Loucy (cell line): Measurements from ENCODE around the gene PSEN1.

Source experiments
- H2AFZ ChIP-seq: fragments of 200-600 bp; sonication (generic); 2 replicates; pipeline ENCODE4 v1.6.0; 2016; ENCODE audit warnings: antibody characterized with exemption, mild to moderate bottlenecking, low read length, moderate library complexity
- H3F3A ChIP-seq: fragments of 200-600 bp; 2 replicates; pipeline ENCODE4 v1.6.0; 2016; ENCODE audit warnings: antibody characterized with exemption, low read depth, mild to moderate bottlenecking
- H3K27me3 ChIP-seq: fragments of 200-600 bp; sonication (generic); 2 replicates; pipeline ENCODE4 v1.6.1; 2014; ENCODE audit warnings: low read length, mild to moderate bottlenecking; ENCODE audit not compliant: insufficient read depth, poor library complexity, severe bottlenecking
- H3K36me3 ChIP-seq: fragments of 200-600 bp; sonication (generic); 2 replicates; pipeline ENCODE4 v1.6.1; 2016; ENCODE audit warnings: low read length; ENCODE audit not compliant: insufficient read depth
- H3K4me1 ChIP-seq: fragments of 200-600 bp; sonication (generic); 2 replicates; pipeline ENCODE4 v1.5.1; 2014; ENCODE audit warnings: low read length, mild to moderate bottlenecking; ENCODE audit not compliant: insufficient read depth, poor library complexity, severe bottlenecking
- H3K4me2 ChIP-seq: fragments of 200-600 bp; sonication (generic); 2 replicates; pipeline ENCODE4 v1.6.0; 2014; ENCODE audit warnings: antibody characterized with exemption, low read length, low read depth, mild to moderate bottlenecking; ENCODE audit not compliant: poor library complexity, severe bottlenecking
- H3K4me3 ChIP-seq: fragments of 200-600 bp; sonication (generic); 2 replicates; pipeline ENCODE4 v1.5.1; 2014; ENCODE audit warnings: low read length, mild to moderate bottlenecking, mixed read lengths; ENCODE audit not compliant: poor library complexity, severe bottlenecking
- H3K79me2 ChIP-seq: fragments of 200-600 bp; sonication (generic); 2 replicates; pipeline ENCODE4 v1.6.1; 2014; ENCODE audit warnings: low read length; ENCODE audit not compliant: insufficient read depth
- H3K9ac ChIP-seq: fragments of 200-600 bp; sonication (generic); 2 replicates; pipeline ENCODE4 v1.6.0; 2014; ENCODE audit warnings: mild to moderate bottlenecking, low read depth, low read length, moderate library complexity; ENCODE audit not compliant: poor library complexity, severe bottlenecking
- H3K9me2 ChIP-seq: fragments of 200-600 bp; sonication (generic); replicated peaks from 2 replicates; pipeline ENCODE4 v1.6.1; 2016; ENCODE audit warnings: low read depth, low read length, mixed read lengths
- H3K9me3 ChIP-seq: fragments of 200-600 bp; sonication (generic); 2 replicates; pipeline ENCODE4 v1.6.1; 2014; ENCODE audit warnings: mild to moderate bottlenecking, antibody characterized with exemption, low read length, low read depth; ENCODE audit not compliant: insufficient read depth
- H4K20me1 ChIP-seq: fragments of 200-600 bp; sonication (generic); 2 replicates; pipeline ENCODE4 v1.6.0; 2014; ENCODE audit warnings: antibody characterized with exemption, low read length, mild to moderate bottlenecking; ENCODE audit not compliant: insufficient read depth, poor library complexity, severe bottlenecking
- EZH2phosphoT487 ChIP-seq: fragments of 200-600 bp; IDR thresholded peaks from 2 replicates; pipeline ENCODE4 v1.6.1; 2018; ENCODE audit warnings: antibody characterized with exemption, mild to moderate bottlenecking, moderate library complexity, borderline replicate concordance
- TF ChIP-seq, protein P1 (sequence below): fragments of 200-600 bp; sonication (generic); conservative IDR thresholded peaks from 2 replicates; pipeline ENCODE4 v1.5.1; 2014; ENCODE audit warnings: mild to moderate bottlenecking, antibody characterized with exemption, low read length

Gene PSEN1

GRCh38 chr14:73248108-73248868 is 112.0 kb downstream of the PSEN1 start:
- Histone ChIP-seq H3K9me3 (no peaks in the 10 kb centered on the region), H3K9ac (no peak overlapping the region), H3K4me3 (no peak overlapping the region), H3K4me1 (peaks cover 24% of the 10 kb centered on the region), H3K27me3 (no peaks in the 10 kb centered on the region), H2AFZ (peak overlapping the region; percentile 63; the same call in 1 of the 2 replicates), H3K4me2 (peak overlapping the region; percentile 23), H3K79me2 (no peaks in the 10 kb centered on the region), H4K20me1 (no peaks in the 10 kb centered on the region), H3K9me2 (no peaks in the 10 kb centered on the region), H3K36me3 (no peaks in the 10 kb centered on the region), H3F3A (no peaks in the 10 kb centered on the region)
- TF ChIP-seq EZH2phosphoT487: no peak
- TF ChIP-seq, protein P1, sequence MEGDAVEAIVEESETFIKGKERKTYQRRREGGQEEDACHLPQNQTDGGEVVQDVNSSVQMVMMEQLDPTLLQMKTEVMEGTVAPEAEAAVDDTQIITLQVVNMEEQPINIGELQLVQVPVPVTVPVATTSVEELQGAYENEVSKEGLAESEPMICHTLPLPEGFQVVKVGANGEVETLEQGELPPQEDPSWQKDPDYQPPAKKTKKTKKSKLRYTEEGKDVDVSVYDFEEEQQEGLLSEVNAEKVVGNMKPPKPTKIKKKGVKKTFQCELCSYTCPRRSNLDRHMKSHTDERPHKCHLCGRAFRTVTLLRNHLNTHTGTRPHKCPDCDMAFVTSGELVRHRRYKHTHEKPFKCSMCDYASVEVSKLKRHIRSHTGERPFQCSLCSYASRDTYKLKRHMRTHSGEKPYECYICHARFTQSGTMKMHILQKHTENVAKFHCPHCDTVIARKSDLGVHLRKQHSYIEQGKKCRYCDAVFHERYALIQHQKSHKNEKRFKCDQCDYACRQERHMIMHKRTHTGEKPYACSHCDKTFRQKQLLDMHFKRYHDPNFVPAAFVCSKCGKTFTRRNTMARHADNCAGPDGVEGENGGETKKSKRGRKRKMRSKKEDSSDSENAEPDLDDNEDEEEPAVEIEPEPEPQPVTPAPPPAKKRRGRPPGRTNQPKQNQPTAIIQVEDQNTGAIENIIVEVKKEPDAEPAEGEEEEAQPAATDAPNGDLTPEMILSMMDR: no peak

GRCh38 chr14:73249108-73249507 is 112.8 kb downstream of the PSEN1 start:
- Histone ChIP-seq H4K20me1 (no peaks in the 10 kb centered on the region), H3K9me2 (no peaks in the 10 kb centered on the region), H3K9me3 (no peaks in the 10 kb centered on the region), H3K4me1 (peaks cover 18% of the 10 kb centered on the region), H2AFZ (no peak overlapping the region), H3F3A (no peaks in the 10 kb centered on the region), H3K27me3 (no peaks in the 10 kb centered on the region), H3K79me2 (no peaks in the 10 kb centered on the region), H3K9ac (no peak overlapping the region), H3K4me2 (no peak overlapping the region), H3K36me3 (no peaks in the 10 kb centered on the region), H3K4me3 (no peak overlapping the region)
- TF ChIP-seq, protein P1: no peak

- Histone ChIP-seq H3K4me3 (no peak overlapping the region), H3K79me2 (no peaks in the 10 kb centered on the region), H2AFZ (no peak overlapping the region; the same call in 1 of the 2 replicates), H3K9me2 (no peaks in the 10 kb centered on the region), H3K9me3 (no peaks in the 10 kb centered on the region), H3K27me3 (no peaks in the 10 kb centered on the region), H4K20me1 (no peaks in the 10 kb centered on the region), H3K9ac (no peak overlapping the region), H3K4me2 (no peak overlapping the region), H3K4me1 (peaks cover 18% of the 10 kb centered on the region), H3K36me3 (no peaks in the 10 kb centered on the region), H3F3A (no peaks in the 10 kb centered on the region)
- TF ChIP-seq, protein P1: no peak
- no peak for TF ChIP-seq EZH2phosphoT487
Observed at GRCh38 chr14:73249564-73250316, 113.4 kb downstream of the PSEN1 start.
